GM23338 (cell line): ENCODE data around the gene PPAN. TPM values are rescaled to one million over a fixed set of nuclear protein-coding genes. Genes with fewer than 3 reads are reported as not detected.

Source experiments
- ATAC-seq: fragments of 200-7000 bp; cut with Tn5 transposase; 3 replicates; pipeline ENCODE4 v1.9.1; 2020
- DNase-seq: peaks from one replicate; pipeline ENCODE4 v3.0.0-alpha.2; 2015; ENCODE audit warnings: low spot score
- H2AFZ ChIP-seq: fragments of 200-600 bp; sonication (generic); 2 replicates; pipeline ENCODE4 v1.8.0; 2016; ENCODE audit warnings: antibody characterized with exemption, mild to moderate bottlenecking, moderate library complexity
- H3F3A ChIP-seq: fragments of 200-600 bp; sonication (generic); replicated peaks from 2 replicates; pipeline ENCODE4 v1.8.0; 2017; ENCODE audit warnings: antibody characterized with exemption, mixed run types, low read depth
- H3K27ac ChIP-seq: fragments of 200-600 bp; sonication (generic); 2 replicates; pipeline ENCODE4 v1.6.1; 2016; ENCODE audit warnings: low read depth
- H3K27me3 ChIP-seq: fragments of 200-600 bp; sonication (generic); 2 replicates; pipeline ENCODE4 v1.8.0; 2016; ENCODE audit warnings: mild to moderate bottlenecking, mixed run types, moderate library complexity; ENCODE audit not compliant: insufficient read depth
- H3K36me3 ChIP-seq: fragments of 200-600 bp; sonication (generic); 2 replicates; pipeline ENCODE4 v1.8.0; 2016; ENCODE audit warnings: mild to moderate bottlenecking; ENCODE audit not compliant: insufficient read depth
- H3K4me1 ChIP-seq: fragments of 200-600 bp; sonication (generic); 2 replicates; pipeline ENCODE4 v1.8.0; 2016; ENCODE audit warnings: mild to moderate bottlenecking, moderate library complexity; ENCODE audit not compliant: insufficient read depth
- H3K4me2 ChIP-seq: fragments of 200-600 bp; sonication (generic); 2 replicates; pipeline ENCODE4 v1.7.1; 2017; ENCODE audit warnings: mixed run types
- H3K4me3 ChIP-seq: fragments of 200-600 bp; sonication (generic); 2 replicates; pipeline ENCODE4 v1.6.1; 2016; ENCODE audit warnings: mixed run types
- H3K79me2 ChIP-seq: fragments of 200-600 bp; sonication (generic); replicated peaks from 2 replicates; pipeline ENCODE4 v1.8.0; 2017; ENCODE audit warnings: mild to moderate bottlenecking; ENCODE audit not compliant: insufficient read depth
- H3K9me2 ChIP-seq: fragments of 200-600 bp; sonication (generic); 2 replicates; pipeline ENCODE4 v1.8.0; 2017; ENCODE audit not compliant: insufficient read depth
- H4K20me1 ChIP-seq: fragments of 200-600 bp; sonication (generic); replicated peaks from 2 replicates; pipeline ENCODE4 v1.8.0; 2017; ENCODE audit warnings: mild to moderate bottlenecking; ENCODE audit not compliant: insufficient read depth
- H3K27ac Mint-ChIP-seq: 2 replicates; pipeline ENCODE4 v1.8.0; 2020; ENCODE audit warnings: inconsistent platforms, mild to moderate bottlenecking, moderate library complexity, mixed read lengths
- H3K27me3 Mint-ChIP-seq: 3 replicates; pipeline ENCODE4 v1.8.0; 2022; ENCODE audit warnings: low read depth, mild to moderate bottlenecking, moderate library complexity, mixed read lengths, inconsistent platforms; ENCODE audit not compliant: insufficient read depth, poor library complexity
- H3K36me3 Mint-ChIP-seq: 3 replicates; pipeline ENCODE4 v1.8.0; 2021; ENCODE audit warnings: low read depth, mild to moderate bottlenecking, inconsistent platforms, moderate library complexity, mixed read lengths
- H3K4me1 Mint-ChIP-seq: 3 replicates; pipeline ENCODE4 v1.8.0; 2020; ENCODE audit warnings: mild to moderate bottlenecking, inconsistent platforms, mixed read lengths
- H3K4me3 Mint-ChIP-seq: 3 replicates; pipeline ENCODE4 v1.8.0; 2021; ENCODE audit warnings: moderate library complexity, mild to moderate bottlenecking, inconsistent platforms, mixed read lengths
- H3K9me3 Mint-ChIP-seq: 3 replicates; pipeline ENCODE4 v1.8.0; 2020; ENCODE audit warnings: moderate library complexity, mild to moderate bottlenecking, inconsistent platforms, mixed read lengths
- CREB1 ChIP-seq: fragments of 250-450 bp; sonication (Bioruptor Pico); IDR thresholded peaks from 2 replicates; pipeline ENCODE4 v1.5.0; 2020; ENCODE audit warnings: low read depth, mild to moderate bottlenecking, moderate library complexity
- CTCF ChIP-seq, 2 experiments: fragments of 200-600 bp in 1 of 2; sonication (generic) in 1 of 2; conservative IDR thresholded peaks; 2 replicates each; pipeline versions ENCODE4 v1.5.1 to v1.6.1; 2016 to 2017; ENCODE audit warnings: antibody characterized with exemption in 2 of 2, low read depth in 2 of 2, mild to moderate bottlenecking in 2 of 2, moderate library complexity in 1 of 2
- JUNB ChIP-seq: IDR thresholded peaks from one replicate; pipeline ENCODE4 v1.6.1; 2016; ENCODE audit warnings: antibody characterized with exemption; ENCODE audit not compliant: unreplicated experiment
- NANOG ChIP-seq: IDR thresholded peaks from 2 replicates; pipeline ENCODE4 v1.6.1; 2016; ENCODE audit warnings: antibody characterized with exemption, borderline replicate concordance
- POLR2AphosphoS5 ChIP-seq: IDR thresholded peaks from 2 replicates; pipeline ENCODE4 v1.6.1; 2016; ENCODE audit warnings: antibody characterized with exemption, low read depth
- polyA plus RNA-seq: library from polyadenylated mRNA; unstranded; fragments of >200 nt; fragmentation: Nextera tagmentation; extraction: Ambion mirVana; gene quantifications from 2 replicates; pipeline ENCODE4 v1.2.1, GENCODE V29; 2016
- total RNA-seq: library from RNA; depleted of rRNA; stranded (reverse); fragments of >200 nt; shearing (Covaris generic); gene quantifications from 2 replicates; pipeline ENCODE4 v1.2.3, GENCODE V29; 2014

PPAN gene
- total and polyA plus RNA-seq, 2 experiments from 2014 or later, result 71.8 to 81.9 TPM

GRCh38 chr19:10085641-10086590, 20.2 kb upstream of the PPAN start, which contains the start of gene SHFL:
Gene SHFL, plus strand, starts transcription at chr19:10086317. Its CDS starts 111 bp downstream, at chr19:10086428.
- no peak within 1 kb of the TSS for H3K27ac Mint-ChIP-seq
- Histone ChIP-seq H3K4me2 (peak within 1 kb of the TSS; percentile 92), H3K27me3 (no peaks in the 10 kb centered on the region), H3K79me2 (no peaks in the 10 kb centered on the region), H3K27ac (no peak within 1 kb of the TSS), H3K4me3 (peak within 1 kb of the TSS; percentile 95), H2AFZ (peak within 1 kb of the TSS; percentile 86), H3F3A (no peaks in the 10 kb centered on the region), H3K4me1 (no peaks in the 10 kb centered on the region; the same call in 1 of the 2 replicates), H3K36me3 (no peaks in the 10 kb centered on the region), H4K20me1 (peaks cover 8% of the 10 kb centered on the region; the same call in 1 of the 2 replicates), H3K9me2 (no peaks in the 10 kb centered on the region)
- peaks cover 4% of the 10 kb centered on the region for H3K36me3 Mint-ChIP-seq
- ATAC-seq (peak; percentile 95), DNase-seq (peak; percentile 91)
- no peaks in the 10 kb centered on the region for H3K9me3 Mint-ChIP-seq
- H3K4me3 Mint-ChIP-seq, result peak within 1 kb of the TSS; percentile 81
- H3K27me3 Mint-ChIP-seq, result peaks cover 13% of the 10 kb centered on the region
- no peaks in the 10 kb centered on the region; the same call in 2 of the 3 replicates for H3K4me1 Mint-ChIP-seq
- TF ChIP-seq JUNB (no peak), POLR2AphosphoS5 (peak; percentile 56)

GRCh38 chr19:10086591-10087192, 19.5 kb upstream of the PPAN start:
- H3K4me3 ChIP-seq, result peak overlapping the region; percentile 95
- DNase-seq (peak; percentile 64), ATAC-seq (peak; percentile 52)
- H3K27ac ChIP-seq, result no peak overlapping the region
- Mint-ChIP-seq H3K36me3 (peaks cover 7% of the 10 kb centered on the region), H3K27ac (no peak overlapping the region), H3K27me3 (peaks cover 13% of the 10 kb centered on the region), H3K9me3 (no peaks in the 10 kb centered on the region), H3K4me3 (peak overlapping the region; percentile 81), H3K4me1 (no peaks in the 10 kb centered on the region; the same call in 2 of the 3 replicates)
- peaks cover 8% of the 10 kb centered on the region; the same call in 1 of the 2 replicates for H4K20me1 ChIP-seq
- H3K4me2 ChIP-seq, result peak overlapping the region; percentile 92
- no peaks in the 10 kb centered on the region for H3F3A ChIP-seq
- H3K27me3 ChIP-seq, result no peaks in the 10 kb centered on the region
- H3K79me2 ChIP-seq, result no peaks in the 10 kb centered on the region
- TF ChIP-seq NANOG (no peak), CTCF (conservative IDR thresholded peaks at IDR 0.05; ENCODE audit: low read depth in 2 of 2) (no peak), CREB1 (CRISPR knock-in tag) (no peak)
- no peaks in the 10 kb centered on the region; the same call in 1 of the 2 replicates for H3K4me1 ChIP-seq
- no peaks in the 10 kb centered on the region for H3K36me3 ChIP-seq
- peak overlapping the region; percentile 86 for H2AFZ ChIP-seq
- no peaks in the 10 kb centered on the region for H3K9me2 ChIP-seq
